ENCODE data around the gene MAN1A1.

The MAN1A1 gene

DNA sequence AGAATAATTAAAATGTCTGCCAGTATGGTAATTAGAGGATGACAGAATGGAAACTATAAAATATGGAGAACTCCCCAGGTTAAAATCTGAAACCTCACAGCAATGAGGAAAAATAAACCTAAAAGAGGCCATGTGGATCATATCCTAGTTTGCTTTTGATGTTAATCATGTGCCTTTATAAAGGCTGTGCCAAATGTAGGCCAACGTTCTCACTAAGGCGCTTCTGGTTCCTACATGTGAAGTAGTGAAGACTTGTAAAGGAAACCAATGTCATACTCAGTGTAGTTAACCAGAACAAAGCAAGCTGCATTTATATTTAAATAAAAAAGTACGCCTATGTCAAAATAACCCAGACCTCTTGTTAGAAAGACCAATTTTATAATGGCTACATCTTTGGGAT lies 157.4 kb downstream of the MAN1A1 start:
- no peaks in the 10 kb centered on the region for H3K4me1 Mint-ChIP-seq
- peaks cover 32% of the 10 kb centered on the region for H3K36me3 Mint-ChIP-seq (ENCODE audit: low read depth)
- H3K27ac Mint-ChIP-seq, result no peak overlapping the region
- TF ChIP-seq, protein P1, sequence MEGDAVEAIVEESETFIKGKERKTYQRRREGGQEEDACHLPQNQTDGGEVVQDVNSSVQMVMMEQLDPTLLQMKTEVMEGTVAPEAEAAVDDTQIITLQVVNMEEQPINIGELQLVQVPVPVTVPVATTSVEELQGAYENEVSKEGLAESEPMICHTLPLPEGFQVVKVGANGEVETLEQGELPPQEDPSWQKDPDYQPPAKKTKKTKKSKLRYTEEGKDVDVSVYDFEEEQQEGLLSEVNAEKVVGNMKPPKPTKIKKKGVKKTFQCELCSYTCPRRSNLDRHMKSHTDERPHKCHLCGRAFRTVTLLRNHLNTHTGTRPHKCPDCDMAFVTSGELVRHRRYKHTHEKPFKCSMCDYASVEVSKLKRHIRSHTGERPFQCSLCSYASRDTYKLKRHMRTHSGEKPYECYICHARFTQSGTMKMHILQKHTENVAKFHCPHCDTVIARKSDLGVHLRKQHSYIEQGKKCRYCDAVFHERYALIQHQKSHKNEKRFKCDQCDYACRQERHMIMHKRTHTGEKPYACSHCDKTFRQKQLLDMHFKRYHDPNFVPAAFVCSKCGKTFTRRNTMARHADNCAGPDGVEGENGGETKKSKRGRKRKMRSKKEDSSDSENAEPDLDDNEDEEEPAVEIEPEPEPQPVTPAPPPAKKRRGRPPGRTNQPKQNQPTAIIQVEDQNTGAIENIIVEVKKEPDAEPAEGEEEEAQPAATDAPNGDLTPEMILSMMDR (IDR thresholded peaks at IDR 0.05; ENCODE audit: unreplicated experiment in 3 of 3), result no peak
- no peaks in the 10 kb centered on the region for H3K27me3 Mint-ChIP-seq (ENCODE audit: low read depth)
- no peak overlapping the region for H3K4me3 Mint-ChIP-seq
- no peaks in the 10 kb centered on the region for H3K9me3 Mint-ChIP-seq

DNA sequence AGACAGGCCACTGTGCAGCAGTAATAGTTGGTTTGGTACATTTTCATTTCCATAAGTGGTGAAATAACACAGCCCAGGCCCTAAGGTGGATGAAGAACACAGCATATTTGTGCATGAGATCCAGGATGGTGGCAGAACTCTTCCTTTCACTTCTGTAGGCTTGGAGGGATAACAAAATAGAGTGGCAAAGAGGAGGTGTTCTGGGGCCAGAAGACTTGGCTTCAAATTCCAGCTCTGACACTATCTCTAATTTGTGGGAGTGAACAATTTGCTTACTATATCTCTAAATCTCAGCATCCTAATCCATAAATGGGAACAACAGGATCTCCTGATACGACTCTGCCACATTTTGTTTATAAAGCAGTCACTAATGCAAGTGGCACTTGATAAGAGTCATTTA lies 159.4 kb downstream of the MAN1A1 start:
- H3K4me1 Mint-ChIP-seq, result no peaks in the 10 kb centered on the region
- H3K27me3 Mint-ChIP-seq (ENCODE audit: low read depth), result no peaks in the 10 kb centered on the region
- H3K4me3 Mint-ChIP-seq, result no peak overlapping the region
- no peaks in the 10 kb centered on the region for H3K9me3 Mint-ChIP-seq
- TF ChIP-seq, protein P1 (IDR thresholded peaks at IDR 0.05; ENCODE audit: unreplicated experiment in 3 of 3), result no peak
- no peak overlapping the region for H3K27ac Mint-ChIP-seq
- H3K36me3 Mint-ChIP-seq (ENCODE audit: low read depth), result peaks cover 38% of the 10 kb centered on the region

DNA sequence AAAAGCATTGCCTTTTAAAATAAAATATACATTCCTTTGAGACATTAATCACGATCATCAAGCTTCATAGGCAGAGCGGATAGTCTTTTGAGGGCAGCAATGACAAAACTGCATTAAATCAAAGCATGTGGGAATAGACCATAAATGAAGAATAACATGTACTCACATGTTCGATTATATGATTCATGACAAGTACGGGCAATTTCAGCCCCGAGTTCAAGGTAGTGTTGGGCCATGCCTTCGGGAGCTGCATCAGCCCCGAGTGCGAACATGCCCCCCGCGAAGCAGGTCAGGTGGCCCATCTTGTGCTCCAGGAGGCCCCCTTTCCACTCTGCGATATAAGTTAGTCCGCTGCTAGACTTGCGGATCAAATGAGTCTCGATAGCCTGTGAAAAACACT lies 160.1 kb downstream of the MAN1A1 start:
- H3K27me3 Mint-ChIP-seq (ENCODE audit: low read depth), result no peaks in the 10 kb centered on the region

DNA sequence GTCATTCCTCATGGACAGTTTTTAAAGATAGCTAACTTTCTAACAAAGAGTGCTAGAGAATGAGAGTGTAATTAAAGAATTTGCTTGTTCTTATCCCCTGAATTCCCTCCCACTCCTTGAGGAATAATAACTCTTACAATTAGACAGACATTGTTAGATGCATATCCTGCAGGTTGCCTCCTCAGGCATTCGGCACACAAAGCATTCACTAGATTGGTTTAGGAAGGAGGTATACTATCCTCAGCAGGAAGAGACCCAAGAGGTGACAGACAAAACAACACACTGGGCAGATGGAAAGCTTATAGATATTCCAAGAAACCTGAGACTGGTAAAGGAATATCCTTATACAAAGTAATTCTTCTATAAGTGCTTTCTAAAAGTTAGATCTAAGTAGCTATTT lies 162.0 kb downstream of the MAN1A1 start:
- Mint-ChIP-seq H3K36me3 (ENCODE audit: low read depth) (peaks cover 48% of the 10 kb centered on the region), H3K9me3 (no peaks in the 10 kb centered on the region), H3K4me1 (no peaks in the 10 kb centered on the region), H3K4me3 (no peak overlapping the region), H3K27me3 (ENCODE audit: low read depth) (no peaks in the 10 kb centered on the region), H3K27ac (no peak overlapping the region)
- TF ChIP-seq, protein P1 (IDR thresholded peaks at IDR 0.05; ENCODE audit: unreplicated experiment in 3 of 3), result no peak

More for the DNA sequence above, 160.1 kb downstream of the MAN1A1 start:
- TF ChIP-seq, protein P1 (IDR thresholded peaks at IDR 0.05; ENCODE audit: unreplicated experiment in 3 of 3), result no peak
- Mint-ChIP-seq H3K4me1 (no peaks in the 10 kb centered on the region), H3K36me3 (ENCODE audit: low read depth) (peaks cover 41% of the 10 kb centered on the region), H3K4me3 (no peak overlapping the region), H3K27ac (no peak overlapping the region), H3K9me3 (no peaks in the 10 kb centered on the region)

DNA sequence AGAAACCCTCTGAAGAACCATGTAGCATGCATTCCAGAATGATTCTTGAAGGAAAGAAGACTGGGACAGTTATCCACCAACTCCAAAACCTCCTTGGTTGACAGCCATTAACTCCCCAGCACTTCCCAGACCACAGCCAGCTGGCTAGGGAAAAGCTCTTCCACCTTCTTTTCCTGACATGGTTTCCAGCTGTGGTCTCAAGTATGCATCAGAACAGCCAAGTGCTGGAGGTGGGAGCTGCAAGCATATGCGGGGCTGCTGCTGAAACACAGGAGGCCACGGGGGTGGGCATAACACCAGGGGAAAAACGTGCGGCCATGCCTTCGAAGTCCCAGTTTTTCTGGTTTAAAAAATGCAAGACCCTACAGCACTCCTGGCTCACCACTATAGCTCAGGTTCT lies 163.1 kb downstream of the MAN1A1 start:
- Mint-ChIP-seq H3K4me3 (no peak overlapping the region), H3K36me3 (ENCODE audit: low read depth) (peaks cover 46% of the 10 kb centered on the region), H3K27me3 (ENCODE audit: low read depth) (no peaks in the 10 kb centered on the region), H3K4me1 (no peaks in the 10 kb centered on the region), H3K9me3 (no peaks in the 10 kb centered on the region), H3K27ac (no peak overlapping the region)
- TF ChIP-seq, protein P1 (IDR thresholded peaks at IDR 0.05; ENCODE audit: unreplicated experiment in 3 of 3), result no peak

DNA sequence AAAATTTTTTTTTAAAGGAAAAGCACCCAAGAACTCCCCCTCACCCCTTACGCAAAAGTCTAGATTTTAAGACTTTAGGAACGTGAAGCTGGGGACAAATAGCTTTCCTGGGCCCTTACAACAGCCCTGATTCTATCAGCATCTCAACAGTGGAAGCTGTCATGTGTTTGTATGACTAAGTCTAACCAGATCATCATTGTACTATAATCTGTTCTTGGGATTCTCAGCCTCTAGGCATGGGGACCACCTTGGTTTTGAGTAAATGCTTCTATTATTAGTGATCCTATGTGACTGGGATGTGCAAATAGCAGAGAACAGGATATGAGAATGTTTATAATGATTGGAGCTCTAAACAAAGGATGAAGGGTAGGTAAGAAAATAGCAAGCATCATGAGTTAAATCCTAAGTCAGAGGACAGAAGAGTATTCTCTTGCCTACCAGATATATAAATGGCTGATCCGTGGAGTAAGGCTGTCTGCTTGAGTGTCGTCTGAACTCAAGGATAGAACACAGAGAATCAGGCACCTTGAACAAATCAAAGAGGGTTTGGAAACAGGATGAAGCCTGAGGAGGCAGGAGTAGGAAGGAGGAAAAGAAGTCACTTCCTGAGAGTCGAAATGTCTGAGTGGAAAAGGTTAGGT lies 165.4 kb downstream of the MAN1A1 start:
- Mint-ChIP-seq H3K27ac (no peak overlapping the region), H3K27me3 (ENCODE audit: low read depth) (no peaks in the 10 kb centered on the region), H3K4me3 (no peak overlapping the region), H3K9me3 (no peaks in the 10 kb centered on the region), H3K4me1 (no peaks in the 10 kb centered on the region), H3K36me3 (ENCODE audit: low read depth) (peaks cover 52% of the 10 kb centered on the region)
- TF ChIP-seq, protein P1 (IDR thresholded peaks at IDR 0.05; ENCODE audit: unreplicated experiment in 3 of 3), result no peak
